GM19193 (cell line): ENCODE measurements around the gene OR13C8.
"Not testable (repeated sequence)": the region's sequence is repeated elsewhere in the genome, so short reads cannot be mapped to it uniquely, and the experiment has no call there.

ENCODE experiments used
- POLR2A ChIP-seq: IDR thresholded peaks from 4 replicates; pipeline ENCODE4 v1.6.1; 2011; ENCODE audit not compliant: insufficient read depth, insufficient read length; ENCODE audit errors: extremely low read depth

Gene OR13C8

DNA sequence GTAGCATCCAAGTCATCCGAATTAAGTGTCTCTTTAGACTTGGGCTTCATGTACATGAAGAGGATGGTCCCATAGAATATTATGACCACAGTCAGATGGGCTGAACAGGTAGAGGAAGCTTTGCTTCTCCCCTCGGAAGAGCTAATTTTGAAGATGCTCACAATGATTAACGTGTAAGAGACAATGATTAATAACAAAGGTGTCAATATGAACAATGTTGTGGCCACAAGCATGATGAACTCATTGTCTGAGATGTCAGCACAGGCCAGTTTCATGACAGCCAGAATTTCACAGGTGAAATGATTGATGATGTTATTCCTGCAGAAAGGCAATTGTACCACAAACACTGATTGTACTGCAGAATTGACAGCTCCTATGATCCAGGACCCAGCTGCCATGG, 35.8 kb downstream of the OR13C8 start:
- no peak for TF ChIP-seq POLR2A

DNA sequence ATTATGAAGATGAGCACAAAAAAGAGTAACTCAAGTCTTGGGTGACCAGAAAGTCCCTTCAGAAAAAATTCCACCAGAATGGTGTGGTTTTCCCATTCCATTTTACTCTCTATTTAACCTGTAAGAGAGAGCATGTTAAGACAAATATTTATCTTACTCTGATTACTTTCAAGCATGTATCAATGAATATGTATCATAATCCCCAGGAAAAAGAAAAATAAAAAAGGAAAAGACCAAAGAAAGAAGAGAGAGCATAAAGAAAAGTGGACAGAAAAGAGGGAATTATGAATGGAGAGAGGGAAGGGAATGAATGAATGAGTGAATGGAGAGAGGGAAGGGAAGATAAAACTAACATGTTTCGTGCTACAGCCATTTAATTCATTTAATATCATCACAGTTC, 36.6 kb downstream of the OR13C8 start, which contains the start of gene OR13C2:
TSS of gene OR13C2 (minus strand) at position 101 of the 400 bp plus-strand sequence. CDS start at position 101, 0 bp downstream.
- not testable (repeated sequence) for TF ChIP-seq POLR2A

DNA sequence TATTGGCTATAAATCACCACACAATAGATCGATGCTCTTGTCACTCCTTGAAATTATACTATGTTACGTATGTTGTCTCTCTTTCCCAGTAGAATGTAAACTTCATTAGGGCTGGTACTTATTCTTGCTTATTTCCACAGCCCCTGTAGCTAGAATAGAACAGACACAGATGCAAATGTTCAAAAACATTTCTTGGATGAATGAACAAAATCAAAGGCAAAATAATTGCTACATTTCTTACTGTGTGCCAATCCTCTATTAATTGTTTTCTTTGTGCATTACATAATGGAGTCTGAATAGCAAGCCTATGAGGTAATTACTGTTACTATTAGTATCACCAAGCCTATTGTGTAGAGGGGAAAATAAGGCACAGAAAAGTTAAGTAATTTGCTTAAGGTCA, 37.2 kb downstream of the OR13C8 start:
- TF ChIP-seq POLR2A, result no peak

DNA sequence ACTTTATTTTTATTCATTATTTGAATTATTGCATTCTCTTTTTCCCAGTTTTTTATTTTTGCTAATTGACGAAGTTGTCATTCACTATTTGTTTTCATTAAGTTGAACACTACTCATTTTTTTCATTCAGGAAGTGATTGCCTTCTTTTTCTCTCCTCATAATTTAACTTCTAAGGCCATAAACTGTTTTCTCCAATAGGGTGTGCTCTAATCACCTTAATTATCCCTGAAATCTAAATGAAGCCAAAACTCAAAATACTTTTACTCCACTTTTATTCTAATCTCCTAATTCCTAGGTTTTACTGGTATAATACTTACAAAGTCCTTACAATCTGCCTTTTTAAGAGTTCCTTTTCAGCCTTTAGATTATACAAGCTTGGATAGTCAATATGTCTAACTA, 39.4 kb downstream of the OR13C8 start:
- TF ChIP-seq POLR2A, result no peak

DNA sequence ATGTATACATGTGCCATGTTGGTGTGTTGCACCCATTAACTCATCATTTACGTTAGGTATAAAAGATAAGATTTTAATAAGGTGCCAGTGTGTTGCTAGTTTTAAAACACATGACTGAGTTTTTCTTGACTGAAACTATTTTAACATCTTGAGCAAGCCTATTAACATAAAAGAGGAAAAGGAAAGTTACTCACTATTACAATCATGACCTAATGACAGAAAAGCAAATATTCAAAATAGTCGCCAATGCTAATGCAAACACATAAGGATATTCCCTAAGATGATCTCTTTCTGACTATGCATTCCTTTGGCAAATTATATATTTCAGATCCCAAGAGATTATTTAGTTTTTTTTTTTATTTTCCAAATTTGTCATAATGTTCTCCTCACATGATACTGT, 42.2 kb downstream of the OR13C8 start:
- TF ChIP-seq POLR2A, result no peak

DNA sequence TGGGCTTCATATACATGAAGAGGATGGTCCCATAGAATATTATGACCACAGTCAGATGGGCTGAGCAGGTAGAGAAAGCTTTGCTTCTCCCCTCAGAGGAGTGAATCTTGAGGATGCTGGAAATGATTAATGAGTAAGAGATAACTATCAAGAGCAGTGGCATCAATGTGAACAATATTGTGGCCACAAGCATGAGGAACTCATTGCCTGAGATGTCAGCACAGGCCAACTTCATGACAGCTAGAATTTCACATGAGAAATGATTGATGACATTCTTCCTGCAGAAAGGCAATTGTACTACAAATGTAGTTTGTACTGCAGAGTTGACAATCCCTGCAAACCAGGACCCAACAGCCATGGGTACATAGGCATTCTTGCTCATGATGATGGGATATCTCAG, 48.5 kb downstream of the OR13C8 start:
- TF ChIP-seq POLR2A, result no peak

DNA sequence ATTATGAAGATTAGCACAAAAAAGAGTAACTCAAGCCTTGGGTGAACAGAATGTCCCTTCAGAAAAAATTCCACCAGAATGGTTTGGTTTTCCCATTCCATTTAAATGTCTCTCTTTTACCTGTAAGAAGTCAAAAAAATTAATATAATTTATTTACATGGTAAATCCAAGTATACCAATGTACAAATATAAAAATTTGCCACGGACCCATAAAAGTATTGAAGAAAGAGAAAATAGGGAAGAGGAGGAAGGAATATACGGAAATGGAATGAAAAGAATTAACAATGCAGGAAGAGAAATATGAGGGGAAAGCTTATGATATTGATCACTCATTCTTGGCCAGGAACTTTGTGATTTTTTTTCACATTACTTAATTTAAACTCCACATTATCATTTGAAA, 49.1 kb downstream of the OR13C8 start, which contains the start of gene OR13C9:
TSS of gene OR13C9 (minus strand) at position 101 of the 400 bp plus-strand sequence. CDS start at position 101, 0 bp downstream.
- no peak for TF ChIP-seq POLR2A
